B cell (primary cell): ENCODE measurements around the gene ARFGEF2.

Experiments
- EZH2 ChIP-seq: IDR thresholded peaks from 2 replicates; pipeline ENCODE4 v1.6.1; 2012; ENCODE audit warnings: borderline replicate concordance, low read depth, mild to moderate bottlenecking, moderate library complexity, low read length; ENCODE audit not compliant: insufficient read depth, poor library complexity, severe bottlenecking
- TF ChIP-seq, protein P1 (sequence below): fragments of 200-600 bp; IDR thresholded peaks from one replicate; pipeline ENCODE4 v1.8.0; 2022; ENCODE audit warnings: antibody characterized with exemption, mild to moderate bottlenecking

DNA sequence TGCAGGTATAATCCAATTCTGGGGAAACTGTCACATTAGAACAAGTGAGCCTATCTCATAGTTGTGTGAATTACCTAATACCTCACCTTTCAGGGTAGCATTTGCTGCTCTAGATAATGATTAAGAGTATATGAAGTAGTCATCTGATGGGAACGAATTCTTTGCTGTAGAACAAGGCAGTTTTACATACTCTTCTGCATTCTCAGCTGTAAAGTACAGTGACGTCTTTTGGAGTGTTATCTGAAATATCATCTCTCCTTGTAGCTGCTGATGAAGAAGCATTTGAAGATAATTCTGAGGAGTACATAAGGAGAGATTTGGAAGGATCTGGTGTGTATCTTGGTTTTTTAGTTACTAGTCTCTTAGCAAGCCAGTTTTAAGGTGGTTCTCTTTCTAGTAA, 153.0 kb downstream of the ARFGEF2 start:
- TF ChIP-seq, protein P1, sequence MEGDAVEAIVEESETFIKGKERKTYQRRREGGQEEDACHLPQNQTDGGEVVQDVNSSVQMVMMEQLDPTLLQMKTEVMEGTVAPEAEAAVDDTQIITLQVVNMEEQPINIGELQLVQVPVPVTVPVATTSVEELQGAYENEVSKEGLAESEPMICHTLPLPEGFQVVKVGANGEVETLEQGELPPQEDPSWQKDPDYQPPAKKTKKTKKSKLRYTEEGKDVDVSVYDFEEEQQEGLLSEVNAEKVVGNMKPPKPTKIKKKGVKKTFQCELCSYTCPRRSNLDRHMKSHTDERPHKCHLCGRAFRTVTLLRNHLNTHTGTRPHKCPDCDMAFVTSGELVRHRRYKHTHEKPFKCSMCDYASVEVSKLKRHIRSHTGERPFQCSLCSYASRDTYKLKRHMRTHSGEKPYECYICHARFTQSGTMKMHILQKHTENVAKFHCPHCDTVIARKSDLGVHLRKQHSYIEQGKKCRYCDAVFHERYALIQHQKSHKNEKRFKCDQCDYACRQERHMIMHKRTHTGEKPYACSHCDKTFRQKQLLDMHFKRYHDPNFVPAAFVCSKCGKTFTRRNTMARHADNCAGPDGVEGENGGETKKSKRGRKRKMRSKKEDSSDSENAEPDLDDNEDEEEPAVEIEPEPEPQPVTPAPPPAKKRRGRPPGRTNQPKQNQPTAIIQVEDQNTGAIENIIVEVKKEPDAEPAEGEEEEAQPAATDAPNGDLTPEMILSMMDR: no peak
- no peak for TF ChIP-seq EZH2
